HG03095 (cell line): ENCODE measurements around the gene UBA52.

Experiments
- ATAC-seq: cut with Tn5 transposase; IDR thresholded peaks from one replicate; pipeline ENCODE4 v1.9.1; 2021; ENCODE audit warnings: moderate library complexity; ENCODE audit not compliant: unreplicated experiment

The UBA52 gene

DNA sequence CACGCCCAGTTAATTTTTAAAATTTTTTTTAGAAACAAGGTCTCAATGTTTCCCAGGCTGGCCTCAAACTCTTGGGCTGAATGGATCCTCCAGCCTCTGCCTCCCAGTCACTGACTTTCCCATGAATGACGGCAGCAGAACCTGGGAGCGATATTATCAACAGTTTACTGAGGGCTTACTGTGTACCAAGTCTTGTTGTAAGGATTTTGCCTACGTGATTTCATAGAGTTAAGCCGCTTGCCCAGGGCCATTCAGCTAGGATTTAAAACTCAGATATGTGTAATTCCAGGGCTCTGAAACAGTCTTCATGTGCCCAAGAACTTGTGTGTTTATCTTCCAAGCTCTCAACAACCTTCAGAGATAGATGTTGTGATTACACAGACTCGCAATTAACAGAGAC is 20.0 kb upstream of the UBA52 start:
- no peak for ATAC-seq

DNA sequence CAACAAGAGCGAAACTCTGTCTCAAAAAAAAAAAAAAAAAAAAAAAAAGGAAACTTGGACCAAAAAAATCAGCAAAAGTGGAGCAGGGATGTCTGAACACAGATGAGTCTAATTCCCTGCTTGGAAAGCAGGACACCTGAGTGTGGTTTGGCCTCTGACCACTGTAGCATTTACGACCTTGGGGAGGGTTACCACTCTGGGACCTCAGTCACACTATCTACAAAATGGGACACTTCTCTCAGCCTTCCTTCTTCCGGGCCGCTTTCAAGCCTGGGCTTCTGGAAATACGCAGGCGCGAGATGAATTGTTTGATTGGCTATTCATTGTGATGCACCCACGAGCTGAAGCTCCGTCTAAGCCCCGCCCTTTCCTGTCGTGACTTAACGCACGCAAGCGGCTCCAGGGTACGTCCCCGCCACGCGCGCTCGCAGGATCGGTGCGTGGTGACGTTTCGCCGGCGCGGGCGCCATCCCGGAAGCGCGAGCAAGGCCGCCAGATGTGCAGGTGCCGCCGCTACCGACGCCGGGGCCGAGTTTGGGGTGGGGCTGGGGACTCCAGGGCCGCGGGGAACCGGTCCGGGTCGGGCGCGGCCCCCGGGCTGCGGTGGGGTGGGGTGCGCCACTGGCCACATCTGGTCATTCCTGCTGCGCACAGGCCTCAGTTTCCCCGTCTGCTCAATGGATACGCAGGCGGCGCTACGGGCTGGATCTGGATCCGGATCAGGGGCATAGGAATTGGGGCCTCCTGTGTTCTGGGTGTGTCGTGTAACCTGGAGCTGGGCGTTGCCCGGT is 14.1 kb upstream of the UBA52 start, which contains the start of gene KXD1:
TSS of gene KXD1 (plus strand) at position 460 of the 791 bp plus-strand sequence. CDS start 4,187 bp downstream, outside the sequence.
- peak; percentile 79 for ATAC-seq

DNA sequence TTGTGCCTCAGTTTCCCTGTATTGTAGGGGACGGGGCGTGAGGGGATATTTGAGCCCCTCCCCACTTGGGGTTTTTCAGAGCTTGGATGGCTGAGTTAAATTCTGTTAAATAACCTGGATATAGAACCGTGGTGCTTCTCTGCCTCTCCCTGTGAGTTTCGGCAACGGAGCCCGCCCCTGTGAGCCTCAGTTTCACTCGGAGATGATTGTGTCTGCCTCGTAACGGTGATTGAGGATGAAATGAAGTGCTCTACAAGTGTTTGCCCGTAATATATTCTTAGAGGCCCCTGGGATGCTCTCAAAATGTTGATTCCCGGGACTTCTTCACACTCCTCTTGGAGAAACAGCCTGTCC is 13.5 kb upstream of the UBA52 start:
- ATAC-seq, result no peak

DNA sequence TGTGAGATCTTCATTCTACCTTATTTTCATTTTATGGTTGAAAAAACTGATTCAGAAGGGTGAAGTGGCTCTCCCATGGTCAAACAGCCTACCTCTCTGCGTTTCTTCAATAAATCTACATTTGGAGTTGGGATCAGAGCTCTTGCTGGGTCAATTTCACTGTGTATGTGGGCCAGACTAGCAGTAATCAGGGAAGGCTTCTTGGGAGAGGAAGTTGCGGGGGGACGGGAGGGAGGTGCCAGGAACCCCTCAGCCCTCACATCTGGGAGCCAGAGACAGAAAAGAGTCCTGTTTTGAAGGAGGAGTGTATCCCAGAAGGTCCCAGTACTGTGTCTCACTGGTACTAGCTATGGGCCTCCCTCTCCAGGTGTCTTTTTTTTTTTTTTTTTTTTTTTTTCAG is 13.1 kb upstream of the UBA52 start:
- no peak for ATAC-seq

DNA sequence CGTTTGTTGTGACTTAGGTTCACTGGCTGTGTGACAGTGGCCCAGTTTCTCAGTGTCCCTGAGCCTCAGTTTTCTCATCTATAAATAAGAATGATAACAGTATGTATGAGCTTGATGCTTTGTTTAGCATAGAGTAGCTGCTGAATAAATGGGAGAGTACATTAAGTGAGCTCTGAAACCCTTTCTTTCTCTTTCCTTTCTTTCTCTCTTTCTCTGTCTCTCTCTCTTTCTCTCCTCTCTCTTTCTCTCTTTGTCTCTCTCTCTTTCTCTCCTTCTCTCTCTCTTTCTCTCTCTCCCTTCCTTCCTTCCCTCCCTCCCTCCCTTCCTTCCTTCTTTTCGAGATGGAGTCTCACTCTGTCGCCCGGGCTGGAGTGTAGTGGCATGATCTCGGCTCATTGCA is 12.0 kb upstream of the UBA52 start:
- ATAC-seq, result no peak

DNA sequence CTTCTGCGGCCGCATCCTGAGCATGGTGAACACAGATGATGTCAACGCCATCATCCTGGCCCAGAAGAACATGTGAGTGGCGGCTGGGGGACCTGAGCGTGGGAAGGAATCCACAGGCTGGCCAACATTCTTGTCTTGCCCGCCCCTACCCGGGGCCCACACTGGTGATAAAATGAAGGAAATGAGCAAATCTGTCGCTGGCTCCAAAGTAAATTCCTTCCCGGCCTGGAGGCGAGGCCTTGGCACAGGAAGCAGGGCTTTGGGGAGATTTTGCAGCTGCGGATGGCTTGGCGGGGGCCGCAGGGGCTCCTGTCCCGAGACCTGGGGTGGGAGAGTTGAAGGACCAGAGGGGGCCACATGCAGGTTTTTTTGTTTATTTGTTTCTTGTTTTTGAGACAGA is 9.6 kb upstream of the UBA52 start:
- ATAC-seq, result no peak

DNA sequence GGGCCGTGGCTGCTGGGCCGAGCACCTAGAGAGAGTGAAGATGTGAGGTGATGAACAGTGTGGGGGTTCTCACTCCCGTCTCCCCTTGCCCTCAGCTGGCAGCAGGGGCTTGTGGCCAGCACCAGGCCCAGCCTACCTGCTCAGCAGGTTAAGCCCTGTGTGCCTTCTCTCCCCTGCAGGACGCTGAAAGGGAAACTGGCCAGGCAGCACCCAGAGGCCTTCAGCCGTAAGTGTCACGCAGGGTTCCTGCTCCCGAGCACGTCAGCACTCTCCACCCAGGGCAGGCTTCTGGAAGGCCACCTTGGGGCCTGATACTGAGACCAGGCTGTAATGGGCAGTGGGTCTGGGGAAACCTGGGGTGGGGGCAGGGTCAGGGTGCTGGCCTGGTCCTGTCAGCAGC is 4.7 kb upstream of the UBA52 start:
- ATAC-seq, result no peak

DNA sequence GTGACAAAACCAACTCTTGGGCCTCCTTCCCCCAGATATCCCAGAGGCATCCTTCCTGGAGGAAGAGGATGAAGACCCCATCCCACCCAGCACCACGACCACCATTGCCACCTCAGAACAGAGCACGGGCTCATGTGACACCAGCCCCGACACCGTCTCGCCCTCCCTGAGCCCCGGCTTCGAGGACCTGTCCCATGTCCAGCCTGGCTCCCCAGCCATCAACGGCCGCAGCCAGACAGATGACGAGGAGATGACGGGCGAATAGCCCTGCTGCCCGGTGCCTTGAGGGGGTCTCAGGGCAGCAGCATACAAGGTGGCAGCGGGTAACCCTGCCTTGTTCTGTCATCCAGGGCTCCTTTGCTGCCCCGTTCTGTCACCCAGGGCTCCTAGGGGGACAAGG is 3.3 kb upstream of the UBA52 start:
- ATAC-seq, result no peak

DNA sequence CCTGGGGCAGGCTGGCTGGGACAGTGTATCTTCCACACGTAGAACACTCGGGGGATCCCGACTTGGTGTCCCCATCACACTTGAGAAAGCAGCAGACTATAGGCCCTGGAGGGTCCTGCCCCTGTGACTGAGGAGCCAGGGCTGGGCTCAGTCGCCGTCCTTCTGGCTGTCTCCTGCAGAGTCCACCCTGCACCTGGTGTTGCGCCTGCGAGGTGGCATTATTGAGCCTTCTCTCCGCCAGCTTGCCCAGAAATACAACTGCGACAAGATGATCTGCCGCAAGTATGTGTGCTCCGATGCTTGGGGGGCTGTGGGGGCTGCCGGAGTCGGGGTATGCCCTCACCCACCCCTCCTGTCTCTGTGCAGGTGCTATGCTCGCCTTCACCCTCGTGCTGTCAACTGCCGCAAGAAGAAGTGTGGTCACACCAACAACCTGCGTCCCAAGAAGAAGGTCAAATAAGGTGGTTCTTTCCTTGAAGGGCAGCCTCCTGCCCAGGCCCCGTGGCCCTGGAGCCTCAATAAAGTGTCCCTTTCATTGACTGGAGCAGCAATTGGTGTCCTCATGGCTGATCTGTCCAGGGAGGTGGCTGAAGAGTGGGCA is 3.1 kb downstream of the UBA52 start:
- no peak for ATAC-seq

DNA sequence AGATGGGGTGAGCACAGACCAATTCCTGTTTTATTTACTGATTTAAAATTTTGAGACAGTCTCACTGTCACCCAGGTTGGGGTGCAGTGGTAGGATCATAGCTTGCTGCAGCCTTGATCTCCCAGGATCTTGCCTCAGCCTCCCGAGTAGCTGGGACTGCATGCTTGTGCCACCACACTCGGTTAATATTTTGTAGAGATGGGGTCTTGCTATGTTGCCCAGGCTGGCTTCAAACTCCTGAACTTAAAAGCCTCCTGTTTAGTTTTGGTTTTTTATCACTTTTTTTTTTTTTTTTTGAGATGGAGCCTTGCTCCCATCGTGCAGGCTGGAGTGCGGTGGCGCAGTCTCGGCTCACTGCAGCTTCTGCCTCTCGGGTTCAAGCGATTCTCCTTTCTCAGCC is 4.7 kb downstream of the UBA52 start:
- no peak for ATAC-seq

DNA sequence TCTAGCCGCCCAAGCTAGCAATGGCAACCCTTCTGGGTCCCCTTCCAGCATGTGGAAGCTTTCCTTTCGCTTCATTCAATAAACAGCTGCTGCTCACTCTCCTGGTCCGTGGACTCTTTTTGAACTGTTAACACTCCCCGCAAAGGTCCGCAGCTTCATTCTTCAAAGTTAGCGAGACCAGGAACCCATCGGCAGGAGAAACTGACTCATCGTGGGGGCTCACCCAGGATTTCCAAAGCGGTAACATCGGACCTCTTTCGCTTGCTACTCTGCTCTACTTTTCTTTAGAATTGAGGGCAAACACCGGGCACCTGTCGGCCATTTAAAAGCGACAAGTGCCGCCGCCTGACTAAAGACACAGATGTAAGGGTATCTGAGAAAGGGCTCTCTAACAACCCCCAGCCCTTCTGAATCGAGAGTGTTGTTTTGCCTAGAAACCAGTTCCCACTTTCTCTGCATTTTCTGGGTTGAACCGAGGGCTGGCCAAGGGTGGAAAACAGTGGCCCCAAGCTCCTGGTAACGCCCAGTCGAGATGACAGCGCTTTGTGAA is 5.8 kb downstream of the UBA52 start:
- ATAC-seq, result no peak

DNA sequence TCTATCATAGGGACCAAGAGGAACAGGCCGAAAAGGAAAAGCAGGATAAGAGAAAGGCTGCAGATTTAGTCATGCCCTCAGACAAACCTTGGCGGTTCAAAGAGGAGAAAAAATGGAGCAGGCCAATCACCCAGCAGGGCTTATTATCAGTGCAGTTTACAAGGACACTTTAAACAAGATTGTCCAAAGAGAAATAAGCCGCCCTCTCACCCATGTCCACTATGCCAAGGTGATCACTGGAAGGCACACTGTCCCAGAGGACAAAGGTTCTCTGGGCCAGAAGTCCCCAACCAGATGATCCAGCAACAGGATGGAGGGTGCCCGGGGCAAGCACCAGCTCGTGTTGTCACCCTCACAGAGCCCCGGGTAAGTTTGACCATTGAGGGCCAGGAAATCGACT is 8.7 kb downstream of the UBA52 start:
- ATAC-seq, result no peak

DNA sequence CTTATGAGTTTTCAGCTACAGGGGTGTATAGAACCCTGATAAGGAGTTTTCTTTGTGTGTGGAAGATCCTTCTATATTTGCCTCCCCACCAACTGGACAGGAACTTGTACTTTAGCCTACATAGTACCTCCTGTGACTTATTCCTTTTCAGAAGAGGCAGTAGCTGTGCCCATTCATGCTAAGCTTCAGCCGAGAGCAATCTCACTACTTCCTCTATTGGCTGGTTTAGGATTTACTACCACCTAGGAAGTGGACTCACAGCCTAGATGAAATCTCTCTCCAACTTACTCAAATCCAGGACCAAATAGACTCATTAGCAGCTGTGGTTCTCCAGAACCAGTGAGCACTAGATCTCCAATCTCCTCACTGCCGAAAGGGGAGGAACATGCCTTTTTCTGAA is 14.6 kb downstream of the UBA52 start:
- ATAC-seq, result no peak

DNA sequence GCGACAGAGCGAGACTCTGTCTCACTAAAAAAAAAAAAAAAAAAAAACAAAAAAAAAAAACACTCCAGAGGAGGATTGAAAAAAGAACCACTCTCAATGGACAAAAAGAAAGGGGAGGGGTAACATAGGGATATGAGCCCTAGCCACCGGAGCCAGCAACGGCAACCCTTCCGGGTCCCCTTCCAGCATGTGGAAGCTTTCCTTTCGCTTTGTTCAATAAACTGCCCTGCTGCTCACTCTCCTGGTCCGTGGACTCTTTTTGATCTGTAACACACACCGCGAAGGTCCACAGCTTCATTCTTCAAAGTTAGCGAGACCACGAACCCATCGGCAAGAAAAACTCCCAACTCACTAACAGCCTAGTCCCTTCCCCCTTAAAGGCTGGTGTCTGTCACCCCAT is 15.9 kb downstream of the UBA52 start:
- no peak for ATAC-seq

DNA sequence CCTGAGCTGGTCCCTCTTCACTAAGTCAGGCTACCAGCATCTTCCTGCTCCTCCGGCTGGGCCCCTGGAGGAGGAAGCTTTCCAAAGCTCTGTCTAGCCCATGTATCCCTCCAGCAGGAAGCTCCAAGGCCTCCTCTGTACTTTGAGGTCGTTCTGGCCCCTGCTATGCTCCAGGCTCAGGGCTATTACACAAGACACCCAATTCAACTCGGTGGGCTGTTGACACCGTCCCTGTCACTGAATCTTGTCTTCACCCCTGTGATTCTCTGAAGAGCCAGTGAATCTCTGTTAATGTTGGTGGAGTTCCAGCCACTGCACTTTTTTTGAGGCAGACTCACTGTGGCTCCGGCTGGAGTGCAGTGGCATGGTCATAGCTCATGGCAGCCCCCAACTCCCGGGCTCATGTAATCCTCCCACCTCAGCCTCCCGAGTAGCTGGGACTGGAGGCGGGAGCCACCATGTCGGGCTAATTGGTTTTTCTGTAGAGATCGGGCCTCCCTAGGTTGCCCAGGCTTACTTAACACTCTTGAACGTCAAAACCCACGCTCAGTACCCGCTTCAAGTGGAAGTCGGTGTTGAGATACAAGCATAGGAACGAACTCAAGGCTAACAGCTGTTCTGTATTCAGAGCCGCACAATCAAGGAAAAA is 16.4 kb downstream of the UBA52 start:
- ATAC-seq, result no peak

DNA sequence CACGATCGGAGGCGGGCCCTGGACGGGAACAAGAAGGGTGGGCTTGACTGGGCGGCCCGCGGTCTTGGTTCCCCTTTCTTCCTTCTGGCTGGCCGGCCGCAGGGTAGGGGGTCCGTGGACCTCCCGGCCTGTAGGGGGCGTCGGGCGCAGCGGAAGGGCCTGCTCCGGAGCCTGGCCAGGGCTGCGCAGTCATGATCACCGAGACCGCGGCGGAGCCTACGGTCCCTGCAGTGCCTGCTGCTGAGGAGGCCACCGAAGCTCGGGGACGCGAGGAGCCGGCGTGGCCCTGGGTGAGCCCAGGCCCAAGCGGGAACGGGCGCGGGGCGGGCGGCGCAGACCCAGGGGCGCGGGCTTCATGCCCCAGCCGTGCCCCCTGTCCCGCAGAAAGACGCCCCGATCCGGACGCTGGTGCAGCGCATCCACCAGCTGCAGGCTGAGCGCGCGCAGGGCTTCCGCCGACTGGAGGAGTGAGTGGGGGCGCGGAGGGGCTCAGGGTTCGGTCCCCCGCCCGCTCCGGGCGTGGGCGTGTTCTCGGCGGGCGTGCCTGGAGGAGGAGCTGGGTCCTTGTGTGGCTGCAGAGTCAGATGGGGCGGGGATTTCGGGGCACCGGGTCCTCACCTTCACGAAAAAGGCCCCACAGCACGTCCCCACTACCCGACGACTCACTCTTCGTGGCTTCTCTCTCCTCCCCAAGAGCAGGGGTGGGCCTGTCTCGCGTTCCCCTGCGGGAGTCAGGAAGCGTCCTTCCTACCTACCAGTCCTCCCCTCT is 17.1 kb downstream of the UBA52 start, which contains the start of gene REX1BD:
TSS of gene REX1BD (plus strand) at position 188 of the 769 bp plus-strand sequence. CDS start at position 192, 4 bp downstream.
- ATAC-seq, result peak; percentile 70

DNA sequence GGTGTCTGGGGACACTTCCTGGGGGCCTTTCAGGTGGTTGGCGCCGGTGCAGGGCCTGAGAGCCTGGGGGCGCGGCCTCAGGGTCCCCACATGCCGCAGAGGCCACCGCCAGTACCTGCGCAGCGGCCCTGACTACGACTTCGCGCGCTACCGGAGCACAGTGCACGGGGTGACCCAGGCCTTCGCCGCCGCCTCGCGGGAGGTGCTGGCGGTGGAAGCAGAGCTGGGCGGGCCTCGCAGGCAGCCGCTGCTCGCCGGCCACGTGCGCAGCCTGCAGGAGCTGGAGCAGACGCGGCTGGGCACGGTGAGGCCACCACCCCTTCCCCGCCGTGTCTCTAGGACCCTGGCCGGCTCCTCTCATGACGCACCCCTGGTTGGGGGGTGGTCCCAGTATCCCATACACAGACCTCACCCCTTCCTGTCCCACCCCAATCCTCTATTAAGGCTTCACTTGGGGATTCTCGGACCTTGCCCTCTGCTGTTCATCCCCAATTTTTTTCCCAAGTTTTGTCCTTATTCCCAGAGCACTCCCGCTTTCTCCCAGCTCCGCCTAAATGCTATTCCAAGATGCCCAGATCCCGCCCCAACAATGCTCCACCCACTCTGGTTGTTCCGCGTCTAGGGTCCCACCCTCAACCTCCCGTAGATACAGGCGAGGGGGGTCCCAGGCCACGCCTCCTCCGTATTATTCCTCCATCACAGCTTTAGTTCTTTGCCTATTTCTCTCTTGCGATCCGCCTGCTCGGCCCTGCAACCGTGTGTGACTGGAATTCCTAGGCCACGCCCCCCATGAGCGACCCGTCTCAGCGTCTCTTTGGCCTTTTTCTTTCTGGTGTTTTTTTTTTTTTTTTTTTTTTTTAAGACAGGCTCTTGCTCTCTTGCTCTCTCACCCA is 18.0 kb downstream of the UBA52 start:
- ATAC-seq, result peak; percentile 27

DNA sequence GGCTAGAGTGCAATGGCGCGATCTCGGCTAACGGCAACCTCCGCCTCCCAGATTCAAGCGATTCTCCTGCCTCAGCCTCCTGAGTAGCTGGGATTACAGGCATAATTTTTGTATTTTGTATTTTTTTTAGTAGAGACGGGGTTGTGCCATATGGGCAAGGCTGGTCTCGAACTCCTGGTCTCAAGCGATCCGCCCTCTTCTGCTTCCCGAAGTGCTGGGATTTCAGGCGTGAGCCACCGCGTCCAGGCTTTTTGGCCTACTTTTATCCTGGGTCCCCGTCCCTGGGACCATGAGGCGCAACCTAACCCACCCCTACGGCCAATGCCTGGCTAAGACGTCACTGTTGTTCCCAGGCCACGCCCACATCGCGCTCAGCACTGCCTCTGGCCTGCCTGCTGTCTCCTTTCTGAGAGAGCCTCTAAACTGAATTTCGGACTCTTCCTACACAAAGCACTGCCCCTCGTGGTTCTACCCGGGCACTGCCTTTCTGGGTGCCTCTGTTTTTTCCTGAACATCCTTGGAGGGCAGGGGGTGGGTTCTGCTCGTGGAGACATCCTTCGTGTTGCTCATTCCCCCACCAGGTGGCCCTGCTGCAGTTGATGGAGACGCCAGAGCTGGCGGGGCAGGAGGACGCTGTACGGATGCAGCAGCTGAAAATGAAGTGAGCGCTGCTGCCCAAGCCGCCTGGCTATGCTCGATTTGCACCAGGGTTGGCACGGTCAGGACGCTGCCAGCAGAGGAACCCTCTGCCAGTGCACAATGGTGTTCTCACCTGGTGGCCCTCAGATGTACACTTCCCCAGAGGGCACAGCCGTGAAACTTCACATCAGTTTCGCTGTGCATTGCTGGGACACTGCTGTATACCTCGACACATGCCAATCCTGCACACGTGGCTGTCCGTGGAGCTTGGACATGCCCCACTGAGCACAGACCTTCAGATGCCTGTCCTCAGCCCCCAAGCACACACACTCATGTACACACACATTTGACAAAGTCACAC is 18.9 kb downstream of the UBA52 start:
- ATAC-seq, result no peak
